Endothelial cell of umbilical vein (primary cell): ENCODE data around the gene ACKR3. TPM values are rescaled to one million over a fixed set of nuclear protein-coding genes. Genes with fewer than 3 reads are reported as not detected.

ENCODE experiments used
- BruUV-seq: library from RNA; stranded (reverse); fragments of 400-500 nt; replicated peaks from 2 replicates; lab custom pipeline; 2021; lab: Mats Ljungman, UMichigan
- CTCF ChIA-PET: fragments of 300-600, 350-600 bp; sonication (Branson Sonifier 250); formaldehyde crosslinking; loops from one replicate; lab custom pipeline; 2021; ENCODE audit warnings: antibody characterized with exemption, inconsistent platforms; lab: Charles Lee
- POLR2A ChIA-PET: fragments of 300-600, 350-600 bp; sonication (Branson Sonifier 250); formaldehyde crosslinking; loops from one replicate; lab custom pipeline; 2021; ENCODE audit warnings: antibody characterized with exemption, inconsistent platforms; lab: Charles Lee
- DNase-seq: peaks from one replicate; pipeline ENCODE4 v3.0.0-alpha.2; 2011; ENCODE audit warnings: low read depth, low spot score
- FAIRE-seq: peaks from 2 replicates; lab custom pipeline; 2011; peaks lifted over from hg19 to GRCh38; lab: Jason Lieb, UNC
- H2AFZ ChIP-seq: 2 replicates; pipeline ENCODE4 v1.6.0; 2012; ENCODE audit warnings: low read depth, low read length, control low read depth, inconsistent platforms
- H3K27ac ChIP-seq: 2 replicates; pipeline ENCODE4 v1.5.1; 2011; ENCODE audit warnings: low read depth, mild to moderate bottlenecking, control low read depth, low read length, moderate library complexity; ENCODE audit not compliant: insufficient read depth
- H3K27me3 ChIP-seq, 2 experiments: 2 replicates each; pipeline versions ENCODE4 v1.6.0 to v1.6.1; 2011; ENCODE audit warnings: low read length in 2 of 2, mixed read lengths in 1 of 2; ENCODE audit not compliant: control insufficient read depth in 2 of 2, insufficient read depth in 2 of 2
- H3K36me3 ChIP-seq, 2 experiments: 2 replicates in 1 of 2; 3 replicates in 1 of 2; pipeline ENCODE4 v1.5.1; 2011; ENCODE audit warnings: low read length in 2 of 2, mild to moderate bottlenecking in 1 of 2, moderate library complexity in 1 of 2; ENCODE audit not compliant: control insufficient read depth in 2 of 2, insufficient read depth in 2 of 2; ENCODE audit errors: extremely low read depth in 1 of 2
- H3K4me1 ChIP-seq: 3 replicates; pipeline ENCODE4 v1.5.1; 2011; ENCODE audit warnings: mild to moderate bottlenecking, low read length; ENCODE audit not compliant: control insufficient read depth, insufficient read depth; ENCODE audit errors: extremely low read depth
- H3K4me2 ChIP-seq: 2 replicates; pipeline ENCODE4 v1.6.1; 2011; ENCODE audit warnings: low read length, control low read depth, mixed read lengths; ENCODE audit not compliant: insufficient read depth
- H3K4me3 ChIP-seq, 3 experiments: fragments of 200-600 bp in 1 of 3; sonication (generic), shearing (Covaris generic) in 1 of 3; replicated peaks in 1 of 3; 2 replicates each; pipeline ENCODE4 v1.5.1; 2011 to 2016; ENCODE audit warnings: control low read depth in 3 of 3, low read length in 3 of 3, mild to moderate bottlenecking in 2 of 3, inconsistent platforms in 1 of 3, low read depth in 1 of 3, moderate library complexity in 1 of 3; ENCODE audit not compliant: insufficient read depth in 1 of 3
- H3K79me2 ChIP-seq: 2 replicates; pipeline ENCODE4 v1.6.0; 2012; ENCODE audit warnings: low read length, inconsistent platforms; ENCODE audit not compliant: control insufficient read depth, insufficient read depth
- H3K9ac ChIP-seq: replicated peaks from 2 replicates; pipeline ENCODE3; 2011; ENCODE audit warnings: low read length, control low read depth; ENCODE audit not compliant: insufficient read depth; ENCODE audit errors: extremely low read depth
- H3K9me1 ChIP-seq: replicated peaks from 3 replicates; pipeline ENCODE4 v1.6.0; 2011; ENCODE audit warnings: mild to moderate bottlenecking, low read length; ENCODE audit not compliant: control insufficient read depth, insufficient read depth; ENCODE audit errors: extremely low read depth
- H3K9me3 ChIP-seq: replicated peaks from 2 replicates; pipeline ENCODE4 v1.5.1; 2012; ENCODE audit warnings: low read length, inconsistent platforms; ENCODE audit not compliant: control insufficient read depth, insufficient read depth
- H4K20me1 ChIP-seq: replicated peaks from 2 replicates; pipeline ENCODE3; 2011; ENCODE audit warnings: mild to moderate bottlenecking, low read length; ENCODE audit not compliant: control insufficient read depth, insufficient read depth; ENCODE audit errors: extremely low read depth
- CTCF ChIP-seq, 2 donors: IDR thresholded peaks; 1 replicate in 1 of 2; 2 replicates in 1 of 2; pipeline ENCODE4 v1.5.1; 2011; ENCODE audit warnings: low read length in 2 of 2, mild to moderate bottlenecking in 2 of 2, moderate library complexity in 2 of 2, control low read depth in 1 of 2, inconsistent platforms in 1 of 2, low read depth in 1 of 2; ENCODE audit not compliant: insufficient read depth in 1 of 2; ENCODE audit errors: extremely low read depth in 1 of 2
- EZH2 ChIP-seq: IDR thresholded peaks from 2 replicates; pipeline ENCODE4 v1.6.1; 2012; ENCODE audit warnings: borderline replicate concordance, low read depth, mild to moderate bottlenecking, moderate library complexity, low read length, inconsistent platforms; ENCODE audit not compliant: severe bottlenecking
- GATA2 ChIP-seq: IDR thresholded peaks from 2 replicates; pipeline ENCODE4 v1.7.0; 2011; ENCODE audit warnings: low read depth, mild to moderate bottlenecking, moderate library complexity, mixed read lengths, low read length; ENCODE audit not compliant: insufficient read length, insufficient read depth
- JUN ChIP-seq: IDR thresholded peaks from 2 replicates; pipeline ENCODE4 v1.6.1; 2011; ENCODE audit warnings: borderline replicate concordance, low read depth; ENCODE audit not compliant: insufficient read length, insufficient read depth
- MAX ChIP-seq: IDR thresholded peaks from 2 replicates; pipeline ENCODE4 v1.6.1; 2011; ENCODE audit not compliant: insufficient read depth, insufficient read length
- MYC ChIP-seq: IDR thresholded peaks from one replicate; pipeline ENCODE4 v1.6.1; 2011; ENCODE audit warnings: mild to moderate bottlenecking, low read depth, low read length
- POLR2A ChIP-seq: IDR thresholded peaks from 2 replicates; pipeline ENCODE4 v1.6.1; 2012; ENCODE audit warnings: low read depth, mild to moderate bottlenecking, control low read depth, low read length
- POLR2AphosphoS5 ChIP-seq: IDR thresholded peaks from 2 replicates; pipeline ENCODE4 v1.6.1; 2012; ENCODE audit warnings: low read depth, mild to moderate bottlenecking, control low read depth, low read length, moderate library complexity; ENCODE audit not compliant: insufficient read depth
- dilution Hi-C: fragments of 300-500 bp; cut with MboI; formaldehyde crosslinking; loops from one replicate; pipeline ENCODE4 v1.15.0; 2019; ENCODE audit warnings: low sequenced_read_pairs; ENCODE audit not compliant: extremely low pct_ligation_motif_present
- intact Hi-C: fragments of 100-400 bp; cut with micrococcal nuclease; formaldehyde crosslinking; loops from one replicate; pipeline ENCODE4 v1.10.0; 2022
- polyA plus RNA-seq, 4 experiments: library from polyadenylated mRNA; depleted of rRNA in 3 of 4; stranded (reverse) in 3 of 4; unstranded in 1 of 4; fragments of >200 nt; gene quantifications; 2 replicates each; pipeline versions ENCODE4 v1.2.1 to v1.2.3, GENCODE V29; 2011 to 2012; ENCODE audit warnings: missing spikeins in 1 of 4
- total RNA-seq: library from RNA; stranded (reverse); gene quantifications from 2 replicates; pipeline ENCODE4 v1.2.3, GENCODE V29; 2021

ACKR3 gene
- total and polyA plus RNA-seq, 2 donors (not counting 3 experiments of a cell fraction or from before 2014, with no cell fraction given): 31.1 to 428 TPM

GRCh38 chr2:236605345-236605734 is 35.7 kb downstream of the ACKR3 start:
- TF ChIP-seq GATA2: no peak
- no peak for TF ChIP-seq POLR2A
- no peak for TF ChIP-seq POLR2AphosphoS5
- no peak for TF ChIP-seq CTCF (IDR thresholded peaks at IDR 0.05; ENCODE audit: extremely low read depth in 1 of 2, insufficient read depth in 1 of 2, low read depth in 1 of 2, low read length in 2 of 2)
- TF ChIP-seq MYC: no peak
- no peak for TF ChIP-seq JUN
- no peak for TF ChIP-seq MAX
- no peak for TF ChIP-seq EZH2
- CTCF ChIA-PET: no interaction called here
- no peak for FAIRE-seq
- H4K20me1 ChIP-seq: no peaks in the 10 kb centered on the region
- no peak overlapping the region for H3K4me3 ChIP-seq
- dilution Hi-C loops (no loop called here), intact Hi-C loops (no loop called here)
- H3K4me2 ChIP-seq: no peak overlapping the region
- POLR2A ChIA-PET: no interaction called here
- H3K9me1 ChIP-seq: no peaks in the 10 kb centered on the region
- H3K79me2 ChIP-seq: no peaks in the 10 kb centered on the region
- no TSS peak for BruUV-seq
- no peak overlapping the region for H3K9ac ChIP-seq
- H3K36me3 ChIP-seq: no peaks in the 10 kb centered on the region
- DNase-seq: no peak
- no peaks in the 10 kb centered on the region for H3K9me3 ChIP-seq
- H2AFZ ChIP-seq: no peak overlapping the region
- peaks cover 0 to 2% of the 10 kb centered on the region in 2 experiments for H3K27me3 ChIP-seq
- no peak overlapping the region for H3K27ac ChIP-seq
- H3K4me1 ChIP-seq: no peaks in the 10 kb centered on the region
